Measurements from ENCODE around the gene ADSS1. TPM values are rescaled to one million over a fixed set of nuclear protein-coding genes. Genes with fewer than 3 reads are reported as not detected.

ADSS1 gene
- total RNA-seq, 4 donors from 2014 or later, result 3.4 to 11.4 (median 8.4) TPM

DNA sequence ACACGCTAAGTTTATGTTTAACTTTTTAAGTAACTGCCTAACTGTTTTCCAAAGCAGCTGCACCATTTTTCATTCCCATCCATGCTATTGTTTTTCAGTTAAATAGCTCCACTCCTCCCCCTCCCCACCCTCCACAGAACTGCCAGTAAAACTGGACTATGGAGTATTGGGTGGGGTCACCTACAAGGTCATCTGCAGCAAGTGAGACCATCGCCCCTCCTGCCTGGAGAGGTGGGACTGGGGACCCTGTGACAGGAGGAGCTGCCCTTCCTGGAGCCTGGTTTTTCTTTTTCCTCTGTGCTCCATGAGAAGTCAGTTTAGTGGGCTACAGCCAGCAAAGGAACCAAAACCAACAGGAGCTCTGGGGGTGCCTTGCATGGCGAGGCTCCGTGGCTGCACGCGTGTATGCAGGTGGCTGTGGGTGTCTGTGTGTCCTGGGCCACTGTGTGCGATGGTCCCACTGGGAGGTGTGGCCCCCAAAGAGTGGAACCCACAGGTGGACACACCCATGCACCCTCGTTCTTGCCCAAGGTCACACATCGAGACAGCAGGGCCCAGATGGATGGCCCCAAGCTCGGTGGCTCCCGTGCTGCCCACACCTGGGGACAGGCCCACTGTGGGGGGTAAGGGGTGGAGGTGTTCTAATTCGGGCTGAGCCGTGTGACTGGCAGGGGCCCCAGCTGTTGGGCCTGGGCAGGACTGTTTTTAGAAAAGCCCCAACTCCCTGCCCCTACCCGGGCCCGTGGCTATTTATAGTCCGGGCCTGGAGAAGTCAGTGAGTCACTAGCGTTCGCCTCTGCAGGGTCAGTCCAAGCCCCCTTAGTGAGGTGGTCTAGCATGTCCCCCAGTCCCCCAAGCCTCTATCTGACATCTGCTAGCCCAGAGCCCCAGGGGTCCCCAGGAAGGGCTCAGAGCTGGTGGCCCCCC is 2.3 kb upstream of the ADSS1 start:
- Histone ChIP-seq H3K27ac (peak overlapping the region in 2 of 4 donors; percentile 11 to 39), H3K9me3 (no peaks in the 10 kb centered on the region), H3K27me3 (no peaks in the 10 kb centered on the region), H3K4me1 (peaks cover 30 to 46% (median 34%) of the 10 kb centered on the region in 3 donors), H3K4me3 (no peak overlapping the region), H3K36me3 (peaks cover 0 to 25% (median 4%) of the 10 kb centered on the region in 3 donors)
- TF ChIP-seq POLR2A (IDR thresholded peaks at IDR 0.05), result no peak
- TF ChIP-seq, protein P1, sequence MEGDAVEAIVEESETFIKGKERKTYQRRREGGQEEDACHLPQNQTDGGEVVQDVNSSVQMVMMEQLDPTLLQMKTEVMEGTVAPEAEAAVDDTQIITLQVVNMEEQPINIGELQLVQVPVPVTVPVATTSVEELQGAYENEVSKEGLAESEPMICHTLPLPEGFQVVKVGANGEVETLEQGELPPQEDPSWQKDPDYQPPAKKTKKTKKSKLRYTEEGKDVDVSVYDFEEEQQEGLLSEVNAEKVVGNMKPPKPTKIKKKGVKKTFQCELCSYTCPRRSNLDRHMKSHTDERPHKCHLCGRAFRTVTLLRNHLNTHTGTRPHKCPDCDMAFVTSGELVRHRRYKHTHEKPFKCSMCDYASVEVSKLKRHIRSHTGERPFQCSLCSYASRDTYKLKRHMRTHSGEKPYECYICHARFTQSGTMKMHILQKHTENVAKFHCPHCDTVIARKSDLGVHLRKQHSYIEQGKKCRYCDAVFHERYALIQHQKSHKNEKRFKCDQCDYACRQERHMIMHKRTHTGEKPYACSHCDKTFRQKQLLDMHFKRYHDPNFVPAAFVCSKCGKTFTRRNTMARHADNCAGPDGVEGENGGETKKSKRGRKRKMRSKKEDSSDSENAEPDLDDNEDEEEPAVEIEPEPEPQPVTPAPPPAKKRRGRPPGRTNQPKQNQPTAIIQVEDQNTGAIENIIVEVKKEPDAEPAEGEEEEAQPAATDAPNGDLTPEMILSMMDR (IDR thresholded peaks at IDR 0.05), result no peak
- intact Hi-C loops (cut with DNase I), result no loop called here
- WGBS, 2 donors, result 44 to 80% methylated on average over 5 to 6 of the region's 18 CpGs
- DNase-seq, result no peak

DNA sequence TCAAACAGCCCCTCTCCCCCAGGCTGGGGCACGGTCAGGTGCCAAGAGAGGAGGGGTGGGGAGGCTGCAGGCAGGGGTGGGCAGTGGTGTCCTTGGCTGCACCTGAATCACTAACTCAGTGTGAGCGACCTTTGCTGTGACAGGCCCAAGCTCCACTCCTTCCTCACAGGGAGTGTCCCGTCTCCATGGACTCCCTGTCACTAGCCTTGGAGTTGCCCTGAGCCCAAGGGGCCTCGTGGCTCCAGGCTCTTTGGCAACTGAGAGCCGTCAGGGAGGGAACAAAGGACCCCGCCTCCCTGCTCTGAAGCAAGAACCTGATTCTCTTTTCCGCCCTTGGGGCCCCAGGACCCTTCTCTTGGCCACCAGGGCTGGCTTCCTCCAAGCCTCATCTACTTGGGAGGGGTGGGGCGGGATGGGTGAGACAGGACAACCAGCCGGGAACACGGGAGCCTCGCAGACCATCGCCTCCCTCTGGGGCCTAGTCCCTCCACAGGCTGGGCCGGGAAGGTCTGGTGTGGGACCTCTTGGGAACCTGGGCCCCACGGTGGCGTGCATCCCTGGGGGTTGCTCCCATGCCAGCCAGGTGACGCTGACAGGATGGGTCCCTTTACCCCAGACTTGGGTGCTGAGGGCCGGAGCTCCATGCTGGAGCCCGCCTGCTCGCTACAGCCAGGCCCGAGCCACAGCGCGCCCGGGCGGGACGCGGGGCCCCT is 935 bp upstream of the ADSS1 start:
- Histone ChIP-seq H3K9me3 (no peaks in the 10 kb centered on the region), H3K4me3 (peak overlapping the region; percentile 63 to 95 (median 68)), H3K27me3 (no peaks in the 10 kb centered on the region), H3K4me1 (peaks cover 30 to 46% (median 34%) of the 10 kb centered on the region in 3 donors), H3K27ac (peak overlapping the region in 3 of 4 donors; percentile 24 to 85 (median 76)), H3K36me3 (peaks cover 0 to 17% (median 4%) of the 10 kb centered on the region in 3 donors)
- DNase-seq, result no peak
- TF ChIP-seq POLR2A (IDR thresholded peaks at IDR 0.05), result no peak
- TF ChIP-seq, protein P1 (IDR thresholded peaks at IDR 0.05), result no peak
- intact Hi-C loops (cut with DNase I), result no loop called here
- 26 to 42% methylated on average over 3 to 6 of the region's 26 CpGs for WGBS, 2 donors

DNA sequence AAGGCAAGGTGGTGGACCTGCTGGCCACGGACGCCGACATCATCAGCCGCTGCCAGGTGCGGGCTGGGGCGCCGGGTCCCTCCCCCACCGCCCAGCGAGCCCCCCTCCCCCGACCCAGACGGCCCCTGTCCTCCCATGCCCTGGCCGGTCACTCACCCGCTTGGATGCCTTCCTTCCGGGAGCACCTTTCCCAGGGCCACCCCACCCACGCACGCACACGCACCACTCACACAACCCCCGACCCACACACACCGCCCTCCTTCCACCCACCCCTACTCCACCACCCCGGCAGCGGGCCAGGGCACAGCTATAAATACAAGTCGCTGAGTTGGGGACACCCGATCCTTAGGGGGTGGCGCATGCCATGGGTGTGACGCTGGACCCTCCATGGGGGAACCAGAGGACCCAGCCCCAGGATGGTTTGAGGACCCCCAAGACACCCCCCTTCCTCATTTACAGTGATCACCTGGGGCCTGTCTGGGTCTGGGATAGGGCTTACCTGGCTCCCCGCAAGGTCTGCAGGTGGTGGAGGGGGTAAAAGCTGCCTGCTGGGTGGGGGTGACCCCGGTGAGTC is 465 bp downstream of the ADSS1 start:
- Histone ChIP-seq H3K4me1 (peaks cover 30 to 46% (median 34%) of the 10 kb centered on the region in 3 donors), H3K9me3 (no peaks in the 10 kb centered on the region), H3K4me3 (peak overlapping the region; percentile 63 to 95 (median 68)), H3K27me3 (no peaks in the 10 kb centered on the region), H3K27ac (peak overlapping the region; percentile 76 to 85 (median 80)), H3K36me3 (peaks cover 0 to 4% (median 0%) of the 10 kb centered on the region in 3 donors)
- TF ChIP-seq POLR2A (IDR thresholded peaks at IDR 0.05), result no peak
- TF ChIP-seq, protein P1 (IDR thresholded peaks at IDR 0.05), result no peak
- intact Hi-C loops (cut with DNase I), result no loop called here
- DNase-seq, result no peak
- WGBS, 2 donors, result 0 to 15% methylated on average over 5 of the region's 27 CpGs

DNA sequence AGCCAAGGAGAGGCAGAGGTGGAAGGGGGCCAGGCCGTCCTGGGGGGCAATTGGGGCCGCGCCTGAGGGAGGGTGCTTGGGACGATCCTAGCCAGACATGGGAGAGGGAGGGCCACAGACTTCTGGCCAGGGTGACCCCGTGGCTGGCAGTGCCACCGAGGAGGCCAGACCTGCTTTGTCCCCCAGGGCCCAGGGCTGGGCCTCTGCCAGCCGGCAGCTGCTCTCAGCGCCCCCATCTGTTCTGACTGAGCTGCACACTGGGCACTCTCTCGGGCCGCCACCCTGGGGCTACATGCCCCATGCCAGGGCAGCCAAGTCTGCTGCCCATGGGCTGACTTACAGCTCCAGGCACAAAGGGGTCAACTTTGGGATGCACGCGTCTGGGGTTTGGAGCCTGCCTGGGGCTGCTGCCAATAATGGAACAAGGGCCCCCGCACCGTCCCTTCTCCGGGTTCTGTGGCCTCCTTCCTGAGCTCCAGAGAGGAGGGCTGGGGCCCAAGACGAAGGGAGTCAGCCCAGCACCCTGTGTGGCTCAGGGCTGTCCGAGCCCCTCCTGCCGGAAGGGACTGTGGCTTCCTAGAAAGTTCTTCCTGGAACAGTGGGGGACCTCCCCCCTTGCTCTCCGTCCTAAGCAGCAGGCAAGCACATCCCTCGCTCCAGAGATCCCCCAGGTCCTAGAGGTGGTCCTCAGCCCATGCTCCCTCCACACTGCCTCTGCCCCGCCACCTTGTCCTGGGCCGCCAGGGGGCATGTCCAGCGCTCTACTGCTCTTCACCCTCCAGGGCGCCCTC is 1.1 kb downstream of the ADSS1 start:
- Histone ChIP-seq H3K4me1 (peaks cover 30 to 46% (median 34%) of the 10 kb centered on the region in 3 donors), H3K4me3 (peak overlapping the region; percentile 63 to 95 (median 68)), H3K27me3 (no peaks in the 10 kb centered on the region), H3K9me3 (no peaks in the 10 kb centered on the region), H3K27ac (peak overlapping the region; percentile 76 to 85 (median 80)), H3K36me3 (no peaks in the 10 kb centered on the region)
- no peak for DNase-seq
- intact Hi-C loops (cut with DNase I), result no loop called here
- WGBS, 2 donors, result 20 to 55% methylated on average over 1 to 10 of the region's 24 CpGs
- TF ChIP-seq, protein P1 (IDR thresholded peaks at IDR 0.05), result peak in 1 of 6 experiments; percentile 8
- TF ChIP-seq POLR2A (IDR thresholded peaks at IDR 0.05), result no peak

Data from esophagus squamous epithelium (tissue), 5 donors.